H1 (cell line): Measurements from ENCODE around the gene ENDOU. TPM values are rescaled to one million over a fixed set of nuclear protein-coding genes. Genes with fewer than 3 reads are reported as not detected.

Experiments
- CTCF ChIA-PET: fragments of 300-600 bp; sonication (Branson Sonifier 250); formaldehyde crosslinking; loops from one replicate; lab custom pipeline; 2021; ENCODE audit not compliant: partially characterized antibody; lab: Charles Lee
- POLR2A ChIA-PET: fragments of 300-600 bp; sonication (Branson Sonifier 250); formaldehyde crosslinking; loops from one replicate; lab custom pipeline; 2021; ENCODE audit warnings: inconsistent platforms; ENCODE audit not compliant: partially characterized antibody; lab: Charles Lee
- DNase-seq, 2 experiments: peaks; one replicate each; pipeline versions ENCODE4 v3.0.0 to v3.0.0-alpha.2; 2010 to 2022; ENCODE audit warnings: low spot score in 2 of 2, low read depth in 1 of 2, mixed read lengths in 1 of 2
- FAIRE-seq: peaks from 2 replicates; lab custom pipeline; 2011; peaks lifted over from hg19 to GRCh38; lab: Jason Lieb, UNC
- H2AFZ ChIP-seq: 2 replicates; pipeline ENCODE4 v1.8.1; 2012; ENCODE audit warnings: low read length, inconsistent platforms
- H2AK5ac ChIP-seq: 2 replicates; pipeline ENCODE4 v1.6.1; 2013; ENCODE audit warnings: low read depth, low read length
- H2BK120ac ChIP-seq: replicated peaks from 2 replicates; pipeline ENCODE3; 2013; ENCODE audit warnings: low read depth, low read length, inconsistent platforms
- H2BK12ac ChIP-seq: 2 replicates; pipeline ENCODE4 v1.6.1; 2013; ENCODE audit warnings: low read depth, low read length
- H2BK15ac ChIP-seq: 2 replicates; pipeline ENCODE4 v1.6.1; 2013; ENCODE audit warnings: low read length
- H2BK20ac ChIP-seq: 2 replicates; pipeline ENCODE4 v1.6.1; 2013; ENCODE audit warnings: low read length
- H2BK5ac ChIP-seq: 2 replicates; pipeline ENCODE4 v1.6.1; 2013; ENCODE audit warnings: low read depth, low read length
- H3K14ac ChIP-seq: 2 replicates; pipeline ENCODE4 v1.6.1; 2013; ENCODE audit warnings: inconsistent platforms; ENCODE audit not compliant: insufficient read length
- H3K18ac ChIP-seq: 2 replicates; pipeline ENCODE4 v1.6.1; 2013; ENCODE audit warnings: low read length; ENCODE audit errors: extremely low read depth
- H3K23ac ChIP-seq: 2 replicates; pipeline ENCODE4 v1.6.1; 2013; ENCODE audit warnings: inconsistent platforms; ENCODE audit not compliant: insufficient read length
- H3K23me2 ChIP-seq: 2 replicates; pipeline ENCODE4 v1.6.1; 2013; ENCODE audit warnings: low read depth, low read length
- H3K27ac ChIP-seq: 2 replicates; pipeline ENCODE4 v1.6.1; 2011; ENCODE audit warnings: low read depth, low read length, inconsistent platforms
- H3K27me3 ChIP-seq, 4 experiments: replicated peaks in 1 of 4; 1 replicate in 1 of 4; 2 replicates in 3 of 4; pipeline versions ENCODE4 v1.6.1 to v1.8.1; 2011 to 2013; ENCODE audit warnings: low read length in 3 of 4, mild to moderate bottlenecking in 3 of 4, inconsistent platforms in 2 of 4, mixed read lengths in 2 of 4, moderate library complexity in 1 of 4; ENCODE audit not compliant: control insufficient read depth in 3 of 4, insufficient read depth in 3 of 4; ENCODE audit errors: extremely low read depth in 1 of 4
- H3K36me3 ChIP-seq, 4 experiments: 2 replicates each; pipeline versions ENCODE4 v1.6.1 to v1.8.1; 2011 to 2013; ENCODE audit warnings: mild to moderate bottlenecking in 4 of 4, low read length in 3 of 4, moderate library complexity in 2 of 4, control low read depth in 1 of 4, inconsistent platforms in 1 of 4; ENCODE audit not compliant: insufficient read depth in 4 of 4, control insufficient read depth in 2 of 4
- H3K4ac ChIP-seq: replicated peaks from 2 replicates; pipeline ENCODE3; 2013; ENCODE audit warnings: low read length, low read depth, mixed read lengths, inconsistent platforms; ENCODE audit not compliant: insufficient read length
- H3K4me1 ChIP-seq, 4 experiments: replicated peaks in 1 of 4; 1 replicate in 1 of 4; 2 replicates in 3 of 4; pipeline versions ENCODE4 v1.6.1 to v1.8.1; 2011 to 2013; ENCODE audit warnings: low read length in 3 of 4, inconsistent platforms in 2 of 4, mixed read lengths in 1 of 4; ENCODE audit not compliant: insufficient read depth in 4 of 4, control insufficient read depth in 3 of 4
- H3K4me2 ChIP-seq, 2 experiments: 2 replicates each; pipeline versions ENCODE4 v1.6.1 to v1.8.1; 2011 to 2013; ENCODE audit warnings: low read depth in 2 of 2, low read length in 2 of 2, control low read depth in 1 of 2, inconsistent platforms in 1 of 2, mild to moderate bottlenecking in 1 of 2; ENCODE audit not compliant: insufficient read depth in 1 of 2
- H3K4me3 ChIP-seq, 4 experiments: fragments of 200-600, 300-600 bp in 1 of 4; sonication (generic), shearing (Covaris generic), sonication (Bioruptor Twin) in 1 of 4; 2 replicates each; pipeline versions ENCODE4 v1.5.1 to v1.8.1; 2011 to 2016; ENCODE audit warnings: low read length in 4 of 4, low read depth in 3 of 4, control low read depth in 2 of 4, inconsistent platforms in 2 of 4, mild to moderate bottlenecking in 2 of 4, mixed read lengths in 1 of 4, moderate library complexity in 1 of 4; ENCODE audit not compliant: insufficient read depth in 2 of 4; ENCODE audit errors: extremely low read depth in 1 of 4
- H3K56ac ChIP-seq: replicated peaks from 2 replicates; pipeline ENCODE3; 2013; ENCODE audit warnings: low read depth, mild to moderate bottlenecking, mixed read lengths, low read length, inconsistent platforms; ENCODE audit not compliant: insufficient read length
- H3K79me1 ChIP-seq: 2 replicates; pipeline ENCODE4 v1.6.1; 2013; ENCODE audit warnings: low read depth, low read length, control low read depth
- H3K79me2 ChIP-seq, 2 experiments: 2 replicates each; pipeline versions ENCODE4 v1.6.1 to v1.8.1; 2012 to 2013; ENCODE audit warnings: low read length in 2 of 2, mild to moderate bottlenecking in 2 of 2, inconsistent platforms in 1 of 2; ENCODE audit not compliant: insufficient read depth in 2 of 2, control insufficient read depth in 1 of 2
- H3K9ac ChIP-seq, 4 experiments: replicated peaks in 1 of 4; 1 replicate in 1 of 4; 2 replicates in 3 of 4; pipeline versions ENCODE4 v1.6.1 to v1.8.1; 2011 to 2013; ENCODE audit warnings: low read depth in 3 of 4, low read length in 3 of 4, control low read depth in 2 of 4, mild to moderate bottlenecking in 2 of 4, moderate library complexity in 2 of 4, inconsistent platforms in 1 of 4; ENCODE audit errors: extremely low read depth in 1 of 4
- H3K9me3 ChIP-seq, 2 experiments: 2 replicates each; pipeline versions ENCODE4 v1.6.1 to v1.8.1; 2012 to 2013; ENCODE audit warnings: mild to moderate bottlenecking in 2 of 2, moderate library complexity in 2 of 2, control low read depth in 1 of 2, inconsistent platforms in 1 of 2, low read depth in 1 of 2, low read length in 1 of 2, mixed read lengths in 1 of 2; ENCODE audit not compliant: insufficient read depth in 2 of 2
- H4K20me1 ChIP-seq, 2 experiments: replicated peaks in 1 of 2; 2 replicates each; pipeline versions ENCODE3 to v1.8.1; 2011 to 2013; ENCODE audit warnings: inconsistent platforms in 2 of 2, low read length in 2 of 2, mild to moderate bottlenecking in 1 of 2; ENCODE audit not compliant: insufficient read depth in 2 of 2, control insufficient read depth in 1 of 2
- H4K5ac ChIP-seq: 2 replicates; pipeline ENCODE4 v1.6.1; 2013; ENCODE audit warnings: low read length, low read depth, mixed read lengths, inconsistent platforms; ENCODE audit not compliant: insufficient read length
- H4K8ac ChIP-seq: 2 replicates; pipeline ENCODE4 v1.8.0; 2013; ENCODE audit warnings: mild to moderate bottlenecking, moderate library complexity, low read length, inconsistent platforms; ENCODE audit not compliant: insufficient read depth; ENCODE audit errors: extremely low read depth
- H4K91ac ChIP-seq: replicated peaks from 2 replicates; pipeline ENCODE3; 2013; ENCODE audit warnings: low read length, mixed read lengths, inconsistent platforms; ENCODE audit not compliant: insufficient read length
- BCL11A ChIP-seq, 2 experiments: IDR thresholded peaks; one replicate each; pipeline ENCODE4 v1.6.1; 2011; ENCODE audit warnings: low read depth in 2 of 2, low read length in 2 of 2, mild to moderate bottlenecking in 2 of 2
- BRCA1 ChIP-seq: IDR thresholded peaks from 2 replicates; pipeline ENCODE4 v1.6.1; 2012; ENCODE audit warnings: low read depth, low read length, improper control_type of control experiment
- CHD2 ChIP-seq: IDR thresholded peaks from 2 replicates; pipeline ENCODE4 v1.6.1; 2012; ENCODE audit warnings: low read length, improper control_type of control experiment
- CTBP2 ChIP-seq: IDR thresholded peaks from 2 replicates; pipeline ENCODE4 v1.7.0; 2011; ENCODE audit warnings: borderline replicate concordance, mild to moderate bottlenecking, moderate library complexity, mixed read lengths, low read length; ENCODE audit not compliant: insufficient read depth, insufficient read length
- KDM4A ChIP-seq: IDR thresholded peaks from one replicate; pipeline ENCODE4 v1.7.1; 2012; ENCODE audit warnings: low read depth, mild to moderate bottlenecking, moderate library complexity, low read length, inconsistent platforms; ENCODE audit not compliant: severe bottlenecking
- KDM5A ChIP-seq: fragments of 200-600 bp; IDR thresholded peaks from 2 replicates; pipeline ENCODE4 v1.7.1; 2012; ENCODE audit warnings: mild to moderate bottlenecking, low read length, inconsistent platforms, mixed read lengths
- NANOG ChIP-seq: IDR thresholded peaks from 2 replicates; pipeline ENCODE4 v1.6.1; 2011; ENCODE audit warnings: low read length, low read depth, mild to moderate bottlenecking, inconsistent platforms; ENCODE audit not compliant: insufficient read depth, poor library complexity, severe bottlenecking
- SIN3A ChIP-seq, 2 experiments: IDR thresholded peaks in 1 of 2; conservative IDR thresholded peaks in 1 of 2; 2 replicates each; pipeline ENCODE4 v1.6.1; 2011 to 2012; ENCODE audit warnings: low read length in 2 of 2, improper control_type of control experiment in 1 of 2, low read depth in 1 of 2, mild to moderate bottlenecking in 1 of 2
- SP1 ChIP-seq: IDR thresholded peaks from 2 replicates; pipeline ENCODE4 v1.6.1; 2011; ENCODE audit warnings: low read depth, low read length
- TCF12 ChIP-seq: IDR thresholded peaks from 2 replicates; pipeline ENCODE4 v1.6.1; 2011; ENCODE audit warnings: low read depth, mild to moderate bottlenecking, low read length
- WGBS, 2 experiments: shearing (Covaris generic) in 1 of 2; methylation state at CpG; one replicate each; pipeline versions ENCODE4 v1.1.6 to v1.1.7; 2013 to 2015; ENCODE audit warnings: low lambda C conversion rate in 2 of 2, mixed read lengths in 2 of 2, inconsistent platforms in 1 of 2, low coverage in 1 of 2, missing lambda C conversion rate in 1 of 2; ENCODE audit not compliant: insufficient replicate concordance in 2 of 2, insufficient coverage in 1 of 2, insufficient read length in 1 of 2; ENCODE audit errors: extremely low coverage in 1 of 2, missing lambda C conversion rate in 1 of 2; 5-methylcytosine and 5-hydroxymethylcytosine counted together
- polyA plus RNA-seq, 7 experiments: library from polyadenylated mRNA; depleted of rRNA in 3 of 7; stranded (reverse) in 5 of 7; unstranded in 2 of 7; fragments of >200 nt in 5 of 7; fragments of 200-250 nt in 2 of 7; gene quantifications; 1 replicate in 5 of 7; 2 replicates in 1 of 7; 4 replicates in 1 of 7; pipeline versions ENCODE4 v1.2.1 to v1.2.3, GENCODE V29; 2011 to 2013; ENCODE audit warnings: missing spikeins in 2 of 7, mixed read lengths in 2 of 7
- total RNA-seq: library from RNA; stranded (reverse); fragmentation: NEBNext Ultra II Directional; extraction: Animal tissue kit (Norgen Biotek cat#: 25700); gene quantifications from 2 replicates; pipeline ENCODE4 v1.2.1, GENCODE V29; 2021
- TF ChIP-seq, protein P1 (sequence below): IDR thresholded peaks from 2 replicates; pipeline ENCODE4 v1.6.1; 2011; ENCODE audit warnings: low read depth, mild to moderate bottlenecking, low read length; ENCODE audit not compliant: insufficient read depth
- TF ChIP-seq, protein P2 (sequence below): IDR thresholded peaks from 2 replicates; pipeline ENCODE4 v1.6.1; 2012; ENCODE audit warnings: inconsistent platforms

The ENDOU gene
- total and polyA plus RNA-seq, 2 of the 8 experiments (the other 6 are each of a cell fraction or from before 2014, with no cell fraction given) = not detected

DNA sequence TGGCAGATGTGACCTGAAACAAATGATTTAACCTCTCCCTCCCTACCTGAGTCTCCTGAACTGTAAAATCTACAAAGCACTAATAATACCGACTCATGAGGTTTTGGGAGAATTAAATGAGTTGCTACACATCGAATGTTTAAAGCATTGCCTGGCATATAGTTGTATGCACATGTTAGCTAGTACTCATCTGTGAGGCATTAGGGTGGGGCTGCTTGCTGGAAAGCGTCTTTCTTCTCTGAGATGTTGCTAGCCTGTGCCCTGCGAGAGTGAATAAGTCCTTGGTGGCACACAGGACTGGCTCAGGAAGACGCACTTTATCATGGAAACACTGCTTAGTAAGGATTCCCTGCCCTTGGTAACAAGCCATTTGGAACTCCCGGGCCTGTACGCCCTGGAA, 27.3 kb upstream of the ENDOU start:
- Histone ChIP-seq H3K18ac (no peak overlapping the region), H2BK20ac (peak overlapping the region; percentile 10; the same call in 1 of the 2 replicates), H3K4me3 (no peak overlapping the region), H3K79me2 (no peaks in the 10 kb centered on the region), H4K91ac (peak overlapping the region; percentile 90), H3K14ac (no peak overlapping the region), H3K27ac (no peak overlapping the region), H2BK120ac (peak overlapping the region; percentile 61), H3K4me2 (no peak overlapping the region), H3K79me1 (no peaks in the 10 kb centered on the region), H4K20me1 (no peaks in the 10 kb centered on the region), H3K9me3 (no peaks in the 10 kb centered on the region), H2BK15ac (no peak overlapping the region), H4K5ac (no peak overlapping the region), H2AFZ (no peak overlapping the region), H3K4me1 (peaks cover 7 to 16% (median 10%) of the 10 kb centered on the region in 4 experiments), H3K23ac (no peak overlapping the region), H3K9ac (peak overlapping the region in 1 of 4 experiments; percentile 22; a peak in 1 of 7 replicates), H2BK5ac (peak overlapping the region; percentile 69; the same call in 1 of the 2 replicates), H3K56ac (no peak overlapping the region), H3K27me3 (no peaks in the 10 kb centered on the region), H2AK5ac (no peak overlapping the region), H3K23me2 (no peaks in the 10 kb centered on the region), H4K8ac (no peak overlapping the region), H3K4ac (no peak overlapping the region), H2BK12ac (peak overlapping the region; percentile 63; the same call in 1 of the 2 replicates), H3K36me3 (no peaks in the 10 kb centered on the region)
- no peak for DNase-seq
- WGBS, 2 experiments = 92% methylated on average over 7 of the region's 7 CpGs; no CpG with 5 or more reads in 1 of the 2 experiments
- POLR2A ChIA-PET = interaction anchor here (0.9 to 1.7 kb wide), 8 partner anchors 9 to 85 kb away, joined by 3 to 4 read pairs (median 3); partner anchors contain the start of gene SLC48A1
- no peak for FAIRE-seq
- CTCF ChIA-PET = interaction anchor here (0.7 to 64.6 kb wide), 5 partner anchors 17 to 86 kb away, joined by 3 to 2442 read pairs (median 7); partner anchors contain the start of genes ENDOU and SLC48A1
- no peak for TF ChIP-seq TCF12
- no peak for TF ChIP-seq KDM5A
- TF ChIP-seq NANOG = no peak
- TF ChIP-seq CHD2 = no peak
- TF ChIP-seq CTBP2 = no peak
- TF ChIP-seq SIN3A (conservative IDR thresholded peaks at IDR 0.05 in 1 of 2, IDR thresholded peaks at IDR 0.05 in 1 of 2; ENCODE audit: low read depth in 1 of 2, low read length in 2 of 2) = no peak
- no peak for TF ChIP-seq BRCA1
- no peak for TF ChIP-seq SP1
- TF ChIP-seq, protein P1, sequence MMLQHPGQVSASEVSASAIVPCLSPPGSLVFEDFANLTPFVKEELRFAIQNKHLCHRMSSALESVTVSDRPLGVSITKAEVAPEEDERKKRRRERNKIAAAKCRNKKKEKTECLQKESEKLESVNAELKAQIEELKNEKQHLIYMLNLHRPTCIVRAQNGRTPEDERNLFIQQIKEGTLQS = no peak
- TF ChIP-seq, protein P2, sequence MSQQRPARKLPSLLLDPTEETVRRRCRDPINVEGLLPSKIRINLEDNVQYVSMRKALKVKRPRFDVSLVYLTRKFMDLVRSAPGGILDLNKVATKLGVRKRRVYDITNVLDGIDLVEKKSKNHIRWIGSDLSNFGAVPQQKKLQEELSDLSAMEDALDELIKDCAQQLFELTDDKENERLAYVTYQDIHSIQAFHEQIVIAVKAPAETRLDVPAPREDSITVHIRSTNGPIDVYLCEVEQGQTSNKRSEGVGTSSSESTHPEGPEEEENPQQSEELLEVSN = no peak
- no peak for TF ChIP-seq KDM4A
- no peak for TF ChIP-seq BCL11A (IDR thresholded peaks at IDR 0.05; ENCODE audit: low read depth in 2 of 2, low read length in 2 of 2)
